Thoracic aorta (tissue), 2 donors: ENCODE measurements around the gene REV3L. TPM values are rescaled to one million over a fixed set of nuclear protein-coding genes. Genes with fewer than 3 reads are reported as not detected.

Experiments used
- ATAC-seq: fragments of 150-250 bp; one replicate; pipeline ENCODE4 v1.8.0; 2017; ENCODE audit warnings: low read depth; ENCODE audit not compliant: insufficient number of reproducible peaks, low FRiP score
- DNase-seq: peaks from one replicate; pipeline ENCODE4 v3.0.0-alpha.2; 2020; ENCODE audit warnings: low spot score
- H3K27ac ChIP-seq, 2 donors: fragments of 200-600 bp; sonication (generic); 1 replicate in 1 of 2; 2 replicates in 1 of 2; pipeline ENCODE4 v1.5.1; 2016; ENCODE audit warnings: mild to moderate bottlenecking in 2 of 2, moderate library complexity in 2 of 2
- H3K27me3 ChIP-seq: fragments of 200-600 bp; sonication (generic); replicated peaks from 2 replicates; pipeline ENCODE4 v1.6.0; 2016; ENCODE audit warnings: mild to moderate bottlenecking; ENCODE audit not compliant: insufficient read depth
- H3K36me3 ChIP-seq: fragments of 200-600 bp; sonication (generic); one replicate; pipeline ENCODE4 v1.5.1; 2016
- H3K4me1 ChIP-seq, 2 donors: fragments of 200-600 bp; sonication (generic); 1 replicate in 1 of 2; 2 replicates in 1 of 2; pipeline versions ENCODE4 v1.5.1 to v1.6.0; 2016; ENCODE audit warnings: low read depth in 2 of 2, mild to moderate bottlenecking in 1 of 2; ENCODE audit not compliant: control insufficient read depth in 1 of 2
- H3K4me3 ChIP-seq: fragments of 200-600 bp; sonication (generic); 2 replicates; pipeline ENCODE4 v1.5.1; 2016; ENCODE audit warnings: mild to moderate bottlenecking
- H3K9me3 ChIP-seq: fragments of 200-600 bp; sonication (generic); 2 replicates; pipeline ENCODE4 v1.5.1; 2016
- total RNA-seq, 2 donors: library from RNA; depleted of rRNA; stranded (reverse); fragments of >200 nt; gene quantifications; one replicate each; pipeline versions ENCODE4 v1.1.0 to v1.2.3, GENCODE V29; 2016
- TF ChIP-seq, protein P1 (sequence below): fragments of 200-600 bp; sonication (generic); IDR thresholded peaks from one replicate; pipeline ENCODE4 v1.5.1; 2019; ENCODE audit warnings: antibody characterized with exemption

Gene REV3L
- total RNA-seq, 2 donors from 2014 or later = 25.6 to 59.8 TPM

DNA sequence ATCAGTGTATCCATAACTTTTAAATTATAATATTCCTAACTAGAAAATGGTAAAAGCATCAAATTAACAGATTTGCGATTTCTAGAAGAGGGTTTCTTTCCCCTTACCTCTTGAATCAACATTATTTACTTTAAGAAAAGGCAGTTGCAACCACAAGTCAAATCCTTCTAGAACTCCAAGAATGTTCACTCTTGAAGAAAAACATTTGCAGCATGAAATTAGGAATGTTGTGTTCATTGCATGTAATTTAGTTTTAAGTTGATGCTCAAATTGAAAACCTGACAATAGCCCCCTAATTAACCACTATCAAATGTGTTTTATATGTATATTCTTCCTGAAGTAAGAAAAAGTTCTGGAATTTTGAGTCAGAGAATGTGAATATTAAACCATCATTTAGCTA lies 2.3 kb upstream of the REV3L start:
- Histone ChIP-seq H3K27me3 (no peaks in the 10 kb centered on the region), H3K9me3 (no peaks in the 10 kb centered on the region), H3K36me3 (no peaks in the 10 kb centered on the region), H3K27ac (peak overlapping the region; percentile 97 to 99), H3K4me1 (peaks cover 18 to 48% of the 10 kb centered on the region in 2 donors), H3K4me3 (no peak overlapping the region)
- ATAC-seq (no peak), DNase-seq (no peak)
- TF ChIP-seq, protein P1, sequence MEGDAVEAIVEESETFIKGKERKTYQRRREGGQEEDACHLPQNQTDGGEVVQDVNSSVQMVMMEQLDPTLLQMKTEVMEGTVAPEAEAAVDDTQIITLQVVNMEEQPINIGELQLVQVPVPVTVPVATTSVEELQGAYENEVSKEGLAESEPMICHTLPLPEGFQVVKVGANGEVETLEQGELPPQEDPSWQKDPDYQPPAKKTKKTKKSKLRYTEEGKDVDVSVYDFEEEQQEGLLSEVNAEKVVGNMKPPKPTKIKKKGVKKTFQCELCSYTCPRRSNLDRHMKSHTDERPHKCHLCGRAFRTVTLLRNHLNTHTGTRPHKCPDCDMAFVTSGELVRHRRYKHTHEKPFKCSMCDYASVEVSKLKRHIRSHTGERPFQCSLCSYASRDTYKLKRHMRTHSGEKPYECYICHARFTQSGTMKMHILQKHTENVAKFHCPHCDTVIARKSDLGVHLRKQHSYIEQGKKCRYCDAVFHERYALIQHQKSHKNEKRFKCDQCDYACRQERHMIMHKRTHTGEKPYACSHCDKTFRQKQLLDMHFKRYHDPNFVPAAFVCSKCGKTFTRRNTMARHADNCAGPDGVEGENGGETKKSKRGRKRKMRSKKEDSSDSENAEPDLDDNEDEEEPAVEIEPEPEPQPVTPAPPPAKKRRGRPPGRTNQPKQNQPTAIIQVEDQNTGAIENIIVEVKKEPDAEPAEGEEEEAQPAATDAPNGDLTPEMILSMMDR = no peak

DNA sequence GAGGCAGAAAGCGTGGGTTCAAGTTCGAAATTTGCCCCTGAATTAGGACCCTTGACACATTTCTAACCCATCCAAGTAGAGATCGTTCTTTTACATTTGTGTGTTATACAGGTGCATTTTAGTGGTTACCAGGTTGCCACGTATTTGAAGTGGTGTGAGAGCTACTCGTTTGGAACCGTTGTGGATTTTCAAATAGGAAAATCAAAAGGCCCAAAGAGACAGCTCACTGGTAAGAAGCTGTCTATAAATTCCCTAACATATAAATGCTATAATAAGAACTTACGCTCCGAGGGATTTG lies 1.6 kb upstream of the REV3L start:
- no peak for ATAC-seq
- H3K4me1 ChIP-seq = peaks cover 24 to 48% of the 10 kb centered on the region in 2 donors
- TF ChIP-seq, protein P1 = no peak
- peak overlapping the region; percentile 97 to 99 for H3K27ac ChIP-seq
- H3K27me3 ChIP-seq = no peaks in the 10 kb centered on the region
- H3K4me3 ChIP-seq = peak overlapping the region; percentile 96
- H3K36me3 ChIP-seq = no peaks in the 10 kb centered on the region
- DNase-seq = no peak
- H3K9me3 ChIP-seq = no peaks in the 10 kb centered on the region

DNA sequence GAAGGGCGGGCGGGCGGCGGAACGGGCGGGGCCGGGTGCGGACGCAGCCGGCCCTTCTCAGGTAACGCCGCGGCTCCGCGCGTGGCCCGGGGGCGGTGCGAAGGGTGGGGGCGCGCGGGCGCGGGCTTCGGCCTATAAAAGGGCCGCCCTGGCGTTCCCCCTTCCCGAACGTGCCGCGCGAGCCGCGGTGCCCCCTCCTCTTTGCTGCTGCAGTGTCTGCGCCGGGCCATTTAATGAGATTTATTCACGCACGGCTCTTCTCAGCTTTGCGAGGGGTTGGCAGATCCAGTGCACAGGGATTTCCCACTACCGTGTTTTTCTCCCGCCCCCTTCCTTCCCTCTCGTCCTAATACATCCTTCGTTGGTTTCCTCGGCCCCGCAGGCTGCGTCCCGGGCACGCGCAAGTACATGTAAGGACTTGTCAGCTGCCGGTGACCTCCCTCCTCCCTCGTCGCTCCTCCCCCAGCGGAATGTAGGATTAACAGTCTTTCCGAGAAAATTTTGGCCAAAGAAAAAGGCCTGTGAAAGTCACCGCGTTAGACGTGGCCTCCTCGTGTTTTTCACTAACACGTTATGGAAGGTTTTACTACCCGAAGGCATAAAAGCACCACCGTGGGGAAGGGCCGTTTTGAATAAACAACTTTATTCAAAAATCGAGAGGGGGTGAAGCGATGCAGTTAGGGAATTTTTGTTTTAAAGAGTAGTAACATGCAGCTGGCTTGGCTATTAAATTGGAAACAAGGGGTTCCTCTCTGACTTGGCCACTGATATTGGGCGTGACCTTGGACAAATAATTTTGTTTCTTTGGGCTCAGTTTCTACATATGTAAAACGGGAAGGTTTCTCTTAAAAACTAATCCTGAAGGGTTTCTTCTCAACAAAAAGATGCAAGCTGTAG lies 966 bp upstream of the REV3L start:
- peaks cover 25 to 50% of the 10 kb centered on the region in 2 donors for H3K4me1 ChIP-seq
- H3K9me3 ChIP-seq = no peaks in the 10 kb centered on the region
- TF ChIP-seq, protein P1 = no peak
- ATAC-seq (peak; percentile 81), DNase-seq (peak; percentile 97)
- H3K27me3 ChIP-seq = no peaks in the 10 kb centered on the region
- peak overlapping the region; percentile 96 for H3K4me3 ChIP-seq
- H3K27ac ChIP-seq = peak overlapping the region; percentile 97 to 99
- H3K36me3 ChIP-seq = no peaks in the 10 kb centered on the region

DNA sequence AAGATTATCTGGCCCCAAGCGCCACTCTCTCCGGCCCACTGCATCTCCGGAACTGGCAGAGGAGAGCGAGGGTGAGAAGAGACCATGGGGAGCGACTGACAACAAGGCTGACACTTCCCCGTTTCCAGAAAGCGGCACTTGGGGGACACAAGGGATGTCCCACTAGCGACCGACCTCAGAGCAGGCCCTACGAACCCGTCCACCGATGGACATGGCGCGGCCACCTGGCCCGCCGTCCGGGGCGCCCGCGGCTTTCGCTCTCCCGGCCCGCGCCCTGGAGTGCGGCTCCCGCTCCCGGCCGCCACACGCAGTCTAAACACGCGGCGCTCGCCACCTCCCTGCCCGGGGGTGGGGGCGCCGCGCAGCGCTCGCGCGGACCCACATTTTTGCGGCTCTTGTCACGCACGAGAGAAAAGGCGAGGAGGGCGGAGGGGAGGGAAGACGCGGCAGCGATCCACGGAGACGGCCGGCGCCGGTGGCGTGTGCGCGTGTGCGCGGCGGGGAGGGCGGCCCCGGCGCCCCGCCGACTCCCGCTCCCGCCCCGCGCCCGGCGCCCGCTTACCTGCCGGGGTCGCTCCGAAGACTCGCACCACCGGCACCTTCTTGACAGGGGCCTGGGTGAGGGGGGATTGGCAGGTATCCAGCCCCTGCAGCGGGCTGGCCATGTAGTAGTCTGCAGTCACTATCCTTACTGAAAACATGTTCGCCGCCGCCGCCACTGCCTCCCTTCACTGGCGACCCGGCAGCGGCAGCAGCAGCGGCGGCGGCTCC lies 645 bp downstream of the REV3L start:
- TF ChIP-seq, protein P1 = no peak
- no peaks in the 10 kb centered on the region for H3K27me3 ChIP-seq
- peak overlapping the region; percentile 97 to 99 for H3K27ac ChIP-seq
- H3K4me3 ChIP-seq = peak overlapping the region; percentile 96
- H3K36me3 ChIP-seq = no peaks in the 10 kb centered on the region
- peaks cover 34 to 58% of the 10 kb centered on the region in 2 donors for H3K4me1 ChIP-seq
- ATAC-seq = peak; percentile 8
- no peaks in the 10 kb centered on the region for H3K9me3 ChIP-seq
- DNase-seq = peak; percentile 26

DNA sequence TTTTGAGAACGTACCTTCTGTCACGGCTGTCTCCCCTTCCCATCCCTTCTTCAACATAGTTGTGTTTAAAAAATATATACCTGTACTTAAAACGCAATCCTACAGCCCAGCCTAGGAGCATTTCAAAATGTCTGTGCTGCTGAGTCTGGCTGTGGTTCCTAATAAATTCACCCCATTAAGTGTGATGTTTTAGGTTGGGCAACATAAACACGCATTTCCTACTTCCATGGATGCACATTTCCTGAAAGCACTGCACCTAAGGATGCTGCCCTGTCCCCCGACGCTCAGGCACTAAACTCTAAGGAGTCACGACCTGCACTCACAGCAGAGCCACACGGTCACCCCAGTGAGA lies 1.2 kb downstream of the REV3L start:
- no peaks in the 10 kb centered on the region for H3K9me3 ChIP-seq
- H3K27ac ChIP-seq = peak overlapping the region; percentile 97 to 99
- H3K36me3 ChIP-seq = no peaks in the 10 kb centered on the region
- TF ChIP-seq, protein P1 = no peak
- ATAC-seq (no peak), DNase-seq (no peak)
- H3K4me1 ChIP-seq = peaks cover 36 to 58% of the 10 kb centered on the region in 2 donors
- no peaks in the 10 kb centered on the region for H3K27me3 ChIP-seq
- peak overlapping the region; percentile 96 for H3K4me3 ChIP-seq
